T-helper 1 cell (primary cell): ENCODE results near the gene RGMB.
"Not testable (repeated sequence)": the region's sequence is repeated elsewhere in the genome, so short reads cannot be mapped to it uniquely, and the experiment has no call there.

Source experiments
- DNase-seq, 5 donors: peaks; one replicate each; pipeline ENCODE4 v3.0.0-alpha.2; 2012 to 2020
- total RNA-seq, 4 donors: gene quantifications; one replicate each; lab custom pipeline; 2026; lab: John Stamatoyannopoulos, UW

RGMB gene
- 3.5 to 21.5 (median 15.2) reads per million in 4 donors for total RNA-seq

DNA sequence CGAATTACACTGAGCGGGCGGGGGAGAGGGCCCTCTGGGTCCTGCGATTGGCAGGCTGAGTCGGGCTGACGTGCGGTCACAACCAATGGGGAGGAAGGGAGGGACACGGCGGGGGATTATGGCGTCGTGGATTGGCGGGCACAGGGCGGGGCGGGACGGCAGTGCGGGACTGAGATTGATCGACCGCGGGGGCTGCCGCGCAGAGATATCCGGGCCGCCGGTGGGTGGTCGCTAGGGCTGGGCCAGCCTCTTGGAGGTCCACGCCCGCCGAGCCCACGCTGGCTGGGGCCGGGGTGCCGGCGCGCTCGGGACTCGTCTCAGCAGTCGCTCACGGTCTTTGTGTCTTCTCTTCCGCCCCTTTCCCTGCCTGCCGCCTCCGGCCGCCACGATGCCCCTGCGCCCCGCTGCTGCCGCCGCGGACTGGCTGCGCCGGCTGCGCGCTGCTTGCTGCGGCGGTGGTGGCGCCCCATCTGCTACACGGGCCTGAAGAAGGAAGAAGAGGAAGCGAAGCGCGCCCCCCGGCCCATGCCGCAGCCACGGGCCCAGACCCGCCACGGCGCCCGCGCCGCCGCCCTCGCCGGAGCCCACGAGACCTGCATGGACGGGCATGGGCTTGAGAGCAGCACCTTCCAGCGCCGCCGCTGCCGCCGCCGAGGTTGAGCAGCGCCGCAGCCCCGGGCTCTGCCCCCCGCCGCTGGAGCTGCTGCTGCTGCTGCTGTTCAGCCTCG is at the start of gene RGMB:
TSS of gene RGMB (plus strand) at position 200 of the 728 bp plus-strand sequence. CDS start at position 608, 408 bp downstream.
- peak; percentile 78 to 92 (median 88) for DNase-seq

GRCh38 chr5:98726258-98726657 is 47.2 kb upstream of the RGMB start:
- no peak for DNase-seq

- DNase-seq = no peak
Observed at GRCh38 chr5:98727686-98728085, 45.8 kb upstream of the RGMB start.

DNA sequence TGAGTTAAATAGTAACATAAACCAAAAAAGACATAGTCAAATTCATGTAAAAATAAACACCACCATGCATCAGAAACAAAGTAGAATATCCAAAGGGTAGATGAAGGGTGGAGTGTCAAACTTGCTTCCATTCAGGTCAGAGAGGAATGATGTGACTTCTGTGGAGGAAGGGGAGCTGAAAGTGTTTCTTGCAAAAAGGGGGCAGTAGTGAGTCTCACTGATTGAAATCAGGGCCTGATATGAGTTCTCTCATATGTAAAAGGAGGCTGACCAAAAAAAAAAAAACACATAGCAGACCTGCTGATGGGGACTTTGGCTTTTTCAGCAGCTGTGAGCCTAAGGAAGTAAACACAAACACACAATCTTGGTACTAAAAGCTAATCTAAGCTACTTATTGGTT is 38.8 kb upstream of the RGMB start:
- no peak for DNase-seq

GRCh38 chr5:98735806-98736507 is 37.5 kb upstream of the RGMB start:
- no peak for DNase-seq

DNA sequence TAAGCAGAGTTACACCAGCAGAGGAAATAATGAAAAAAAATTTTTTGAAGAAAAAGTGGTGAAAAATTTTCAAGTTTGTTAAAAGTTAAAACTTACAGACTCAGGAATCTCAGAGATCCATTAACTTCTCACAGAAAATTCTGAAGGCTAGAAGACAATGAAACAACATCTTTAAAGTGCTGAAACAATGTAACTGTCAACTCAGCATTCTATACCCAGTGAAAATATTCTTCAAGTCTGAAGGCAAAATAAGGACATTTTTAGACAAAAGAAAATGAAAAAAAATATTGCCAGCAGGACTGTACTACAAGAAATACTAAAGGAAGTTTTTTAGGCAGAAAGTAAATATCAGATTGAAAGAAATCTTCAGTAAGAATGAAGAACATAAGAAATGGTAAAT is 36.7 kb upstream of the RGMB start:
- DNase-seq = no peak

DNA sequence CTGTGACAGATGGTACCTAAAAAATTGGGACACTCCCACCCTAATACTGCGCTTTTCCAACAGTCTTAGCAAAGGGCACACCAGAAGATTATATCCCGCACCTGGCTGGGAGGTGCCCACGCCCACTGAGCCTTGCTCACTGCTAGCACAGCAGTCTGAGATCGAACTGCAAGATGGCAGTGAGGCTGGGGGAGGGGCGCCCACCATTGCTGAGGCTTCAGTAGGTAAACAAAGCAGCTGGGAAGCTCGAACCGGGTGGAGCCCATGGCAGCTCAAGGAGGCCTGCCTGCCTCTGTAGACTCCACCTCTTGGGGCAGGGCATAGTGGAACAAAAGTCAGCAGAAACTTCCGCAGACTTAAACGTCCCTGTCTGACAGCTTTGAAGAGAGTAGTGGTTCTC is 36.0 kb upstream of the RGMB start:
- DNase-seq = not testable (repeated sequence)

DNA sequence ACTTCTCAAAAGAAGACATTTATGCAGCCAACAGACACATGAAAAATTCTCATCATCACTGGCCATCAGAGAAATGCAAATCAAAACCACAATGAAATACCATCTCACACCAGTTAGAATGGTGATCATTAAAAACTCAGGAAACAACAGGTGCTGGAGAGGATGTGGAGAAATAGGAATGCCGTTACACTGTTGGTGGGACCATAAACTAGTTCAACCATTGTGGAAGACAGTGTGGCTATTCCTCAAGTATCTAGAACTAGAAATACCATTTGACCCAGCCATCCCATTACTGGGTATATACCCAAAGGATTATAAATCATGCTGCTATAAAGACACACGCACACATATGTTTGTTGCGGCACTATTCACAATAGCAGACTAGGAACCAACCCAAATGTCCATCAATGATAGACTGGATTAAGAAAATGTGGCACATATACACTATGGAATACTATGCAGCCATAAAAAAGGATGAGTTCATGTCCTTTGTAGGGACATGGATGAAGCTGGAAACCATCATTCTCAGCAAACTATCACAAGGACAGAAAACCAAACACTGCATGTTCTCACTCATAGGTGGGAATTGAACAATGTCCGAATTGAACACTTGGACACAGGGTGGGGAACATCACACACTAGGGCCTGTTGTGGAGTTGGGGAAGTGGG is 34.8 kb upstream of the RGMB start:
- DNase-seq = not testable (repeated sequence)

DNA sequence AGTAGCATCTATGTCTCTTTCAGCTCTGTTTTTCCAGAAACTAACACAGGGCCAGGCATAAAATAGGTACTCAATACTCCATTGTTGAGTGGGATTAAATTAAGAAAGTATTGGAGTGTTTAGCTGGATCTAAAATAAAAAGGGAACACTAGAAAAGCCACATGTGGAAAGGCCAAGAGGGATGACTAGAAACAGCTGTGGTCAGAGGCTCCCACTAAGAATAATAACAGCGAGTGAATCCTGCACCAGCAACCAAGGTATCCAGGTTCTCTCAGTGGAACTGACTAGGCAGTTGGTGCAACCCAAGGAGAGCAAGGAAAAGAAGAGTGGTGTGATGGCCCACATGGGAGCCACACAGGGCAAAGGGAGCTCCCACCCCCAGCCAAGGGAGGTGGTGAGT is 31.5 kb upstream of the RGMB start:
- DNase-seq = no peak

GRCh38 chr5:98742396-98743073 is 30.9 kb upstream of the RGMB start:
- DNase-seq = no peak

DNA sequence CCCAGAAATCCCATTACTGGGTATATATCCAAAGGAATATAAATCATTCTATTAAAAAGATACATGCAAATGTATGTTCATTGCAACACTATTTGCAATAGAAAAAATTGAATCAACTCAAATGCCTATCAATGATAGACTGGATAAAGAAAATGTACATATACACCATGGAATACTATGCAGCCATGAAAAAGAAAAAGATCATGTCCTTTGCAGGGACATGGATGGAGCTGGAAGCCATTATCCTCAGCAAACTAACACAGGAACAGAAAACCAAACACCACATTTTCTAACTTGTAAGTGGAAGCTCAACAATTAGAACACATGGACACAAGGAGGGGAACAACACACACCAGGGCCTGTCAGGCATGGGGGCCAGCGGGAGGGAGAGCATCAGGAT is 25.2 kb upstream of the RGMB start:
- DNase-seq = not testable (repeated sequence)

DNA sequence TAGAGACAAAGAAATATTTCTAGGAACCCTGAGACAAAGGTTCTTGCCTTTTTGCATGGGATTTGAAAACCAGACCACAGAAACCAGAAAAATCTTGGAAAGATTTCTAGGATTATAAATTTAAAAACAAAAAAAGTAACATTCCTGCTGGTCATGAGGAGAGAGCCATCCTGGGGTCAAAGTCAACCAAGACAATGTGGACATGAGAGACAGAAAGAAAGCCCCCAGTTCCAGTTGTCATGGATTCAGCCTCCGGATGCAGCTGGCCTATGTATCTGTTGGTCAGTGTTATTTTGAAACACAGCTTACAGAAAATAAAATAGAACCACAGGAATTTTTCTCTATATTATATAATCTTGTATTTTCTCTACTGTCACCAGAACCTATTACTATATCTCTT is 24.4 kb upstream of the RGMB start:
- DNase-seq = no peak

GRCh38 chr5:98750693-98751092 is 22.8 kb upstream of the RGMB start:
- DNase-seq = no peak

DNA sequence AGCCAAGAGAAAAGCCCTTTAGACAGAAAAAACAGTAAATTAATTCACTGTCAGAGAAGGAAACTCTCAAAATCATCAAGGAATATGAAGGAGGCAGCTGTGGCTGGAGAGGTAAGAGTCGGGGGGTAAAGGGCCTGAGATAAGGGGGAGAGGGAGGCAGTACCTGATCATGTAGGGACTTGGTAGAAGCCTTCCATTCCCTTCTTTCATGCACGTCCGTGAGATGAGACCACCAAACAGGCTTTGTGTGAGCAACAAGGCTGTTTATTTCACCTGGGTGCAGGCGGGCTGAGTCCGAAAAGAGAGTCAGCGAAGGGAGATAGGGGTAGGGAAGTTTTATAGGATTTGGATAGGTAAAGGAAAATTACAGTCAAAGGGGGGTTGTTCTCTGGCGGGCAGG is 21.1 kb upstream of the RGMB start:
- not testable (repeated sequence) for DNase-seq

GRCh38 chr5:98752801-98753200 is 20.7 kb upstream of the RGMB start:
- DNase-seq = not testable (repeated sequence)

DNA sequence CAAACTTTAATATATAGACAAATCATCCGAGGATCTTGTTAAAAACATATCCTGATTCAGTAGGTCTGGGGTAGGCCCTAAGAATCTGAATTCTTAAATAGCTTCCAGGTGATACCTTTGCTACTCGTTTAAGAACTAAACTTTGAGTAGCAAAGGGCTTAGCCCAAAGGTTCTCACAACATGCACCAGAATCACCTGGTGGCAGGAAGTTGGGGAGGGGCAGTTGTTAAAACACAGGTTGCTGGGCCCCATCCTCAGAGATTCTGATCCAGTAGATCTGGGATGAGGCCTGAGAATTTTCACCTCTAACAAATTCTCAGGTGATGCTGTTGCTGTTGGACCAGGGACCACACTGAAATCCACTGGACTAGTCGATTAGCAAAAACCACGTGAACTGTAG is 20.0 kb upstream of the RGMB start:
- DNase-seq = no peak

GRCh38 chr5:98755406-98755805 is 18.1 kb upstream of the RGMB start:
- DNase-seq = no peak

DNA sequence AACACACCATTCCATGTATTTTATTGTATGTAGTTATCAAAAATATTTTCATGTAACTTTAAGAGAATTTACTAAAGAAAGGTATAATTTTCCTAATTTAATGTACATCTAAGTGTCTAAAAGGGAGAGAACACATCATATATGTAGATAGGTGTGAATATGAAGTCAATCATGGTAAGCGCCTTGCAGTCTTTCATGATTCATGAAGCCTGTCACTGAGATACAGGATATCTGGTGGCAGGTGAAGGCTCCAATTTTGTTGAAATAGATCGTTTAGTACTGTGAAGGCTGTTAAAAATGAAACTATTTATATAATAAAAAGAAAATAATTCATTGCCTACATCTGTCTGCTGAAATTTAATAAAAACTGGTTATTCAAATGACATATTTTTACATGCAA is 15.5 kb upstream of the RGMB start:
- no peak for DNase-seq

DNA sequence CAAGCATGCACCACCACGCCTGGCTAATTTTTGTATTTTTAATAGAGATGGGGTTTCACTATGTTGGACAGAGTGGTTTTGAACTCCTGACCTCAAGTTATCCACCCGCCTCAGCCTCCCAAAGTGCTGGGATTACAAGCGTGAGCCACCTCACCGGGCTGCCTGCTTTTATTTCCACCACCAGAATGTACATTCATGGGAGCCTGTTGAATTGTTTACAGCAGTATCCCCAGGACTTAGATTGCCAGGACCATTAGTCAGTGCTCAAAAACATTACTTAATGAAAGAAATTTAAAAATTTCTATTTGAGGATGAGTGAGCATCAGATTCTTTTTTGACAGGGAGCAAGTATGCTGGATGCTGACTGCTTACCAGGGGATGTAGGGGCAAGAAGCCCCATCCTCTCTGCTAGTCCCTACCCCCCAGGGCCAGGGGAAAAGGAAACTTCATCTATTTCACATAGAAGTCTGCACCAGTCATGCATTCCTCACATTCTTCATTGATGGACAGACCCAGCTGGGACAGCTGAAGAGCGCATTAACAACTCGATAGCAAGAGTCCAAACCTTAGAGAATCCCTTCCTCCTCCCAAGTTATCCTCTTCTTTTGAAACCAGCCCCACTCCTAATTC is 10.3 kb upstream of the RGMB start:
- DNase-seq = no peak

- no peak for DNase-seq
Observed at GRCh38 chr5:98765815-98766214, 7.6 kb upstream of the RGMB start.

- no peak for DNase-seq
Observed at GRCh38 chr5:98767581-98767980, 5.9 kb upstream of the RGMB start.

DNA sequence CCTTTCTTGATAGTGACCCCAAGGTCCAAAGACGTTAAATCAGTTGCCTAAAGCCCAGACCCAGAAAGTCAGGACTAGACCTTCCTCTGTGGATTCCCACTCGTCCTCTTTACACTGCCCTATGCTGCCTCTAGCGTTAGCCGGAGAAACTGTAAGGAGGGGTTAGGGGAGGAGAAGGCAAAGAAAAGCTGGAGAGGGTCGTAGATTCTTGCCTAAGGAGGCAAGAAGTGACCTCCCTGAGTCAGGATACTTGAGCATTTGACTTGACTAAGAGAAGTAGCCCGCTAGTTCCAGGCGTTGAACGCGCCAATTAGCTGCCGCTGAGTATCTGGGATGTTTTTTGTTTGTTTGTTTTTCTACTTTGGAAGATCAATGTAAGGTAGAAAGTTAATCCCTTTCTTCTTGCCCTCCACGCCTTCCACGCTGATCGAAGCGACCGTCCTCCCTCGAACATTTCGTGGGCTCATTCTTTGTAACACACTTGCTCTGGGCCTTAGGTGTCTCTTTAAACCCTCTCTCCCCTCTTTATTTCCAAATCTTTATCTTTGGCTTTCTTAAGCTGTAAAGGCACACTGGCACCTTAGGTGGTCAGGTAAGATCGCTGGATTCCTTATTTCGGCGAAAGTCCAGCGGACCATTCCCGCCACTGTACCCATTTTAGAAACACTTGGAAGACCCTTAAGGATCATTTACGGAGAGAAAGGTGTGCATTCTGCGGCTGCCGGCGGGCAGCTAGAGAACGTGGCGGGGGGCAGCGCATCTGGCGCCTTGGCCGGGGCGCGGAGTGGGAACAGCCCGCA is 5.1 kb upstream of the RGMB start:
- peak in 2 of 5 donors; percentile 18 to 33 for DNase-seq
